Hematopoietic multipotent progenitor cell treated with erythropoietin and hydrocortisone succinate and interleukin-3 and kit ligand, for 8 days (in vitro differentiated cells): Measurements from ENCODE around the gene PTMS.

Experiments
- DNase-seq: peaks from one replicate; pipeline ENCODE4 v3.0.0-alpha.2; 2015

Gene PTMS

DNA sequence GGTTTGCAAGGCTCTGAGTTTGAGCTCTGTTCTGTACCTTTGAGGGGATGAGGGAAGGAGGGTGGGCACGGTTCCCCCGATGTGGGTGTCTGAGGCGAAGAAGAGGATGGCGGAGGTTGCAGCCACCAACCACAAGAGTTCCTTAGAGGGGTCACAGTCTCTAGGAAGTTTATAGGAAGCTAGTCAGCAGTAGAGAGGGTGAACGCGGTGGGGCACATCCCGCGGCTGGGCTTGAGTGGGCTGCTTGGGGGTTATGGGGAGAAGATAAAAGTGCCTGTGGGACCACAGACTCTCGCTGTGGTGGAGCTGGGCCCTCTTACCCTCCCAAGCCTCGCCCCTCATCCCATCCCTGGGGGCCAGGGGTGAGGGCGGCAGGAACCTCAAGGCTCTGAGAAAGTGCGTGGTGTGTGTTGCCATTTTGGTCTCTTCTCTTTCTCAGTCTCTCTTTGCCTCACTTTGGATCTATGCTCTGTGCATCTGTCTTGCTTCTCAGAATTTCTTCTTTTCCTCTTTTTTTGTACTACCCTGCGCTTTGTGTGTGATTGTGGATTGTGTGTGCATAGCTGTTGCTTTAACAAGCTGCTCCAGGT lies 25.9 kb downstream of the PTMS start:
- no peak for DNase-seq

DNA sequence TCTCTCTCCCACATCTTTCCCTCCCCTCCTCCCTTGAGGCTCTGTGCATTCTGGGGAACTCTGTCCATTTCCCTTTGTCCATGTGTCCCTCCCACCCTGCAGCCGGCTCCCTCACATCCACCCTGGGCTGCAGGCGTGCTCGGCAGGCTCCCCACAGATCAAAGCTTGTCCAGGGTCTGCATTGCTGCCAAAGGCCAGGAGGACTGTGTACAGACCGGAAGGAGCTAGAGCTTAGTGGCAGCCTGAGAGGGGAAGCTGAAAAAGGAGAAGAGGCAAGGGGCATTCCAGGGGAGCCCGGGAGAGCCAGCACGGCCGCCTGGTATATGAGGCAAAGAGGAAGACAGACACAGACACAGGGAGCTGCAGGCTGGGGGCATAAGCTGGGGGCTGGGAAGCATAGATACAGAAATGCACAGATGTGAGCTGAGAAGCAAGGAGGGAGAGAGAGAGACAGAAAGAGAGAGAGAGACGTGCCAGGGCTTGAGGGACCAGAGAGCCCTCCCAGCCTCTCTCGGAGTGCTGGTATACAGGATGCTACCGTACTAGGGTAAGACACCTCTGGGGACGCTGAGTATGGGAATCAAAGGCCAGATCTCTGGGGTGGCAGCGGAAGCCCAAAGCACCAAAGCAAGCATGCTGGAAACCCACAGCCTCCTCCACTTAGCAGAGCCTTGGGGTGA lies 26.5 kb downstream of the PTMS start:
- no peak for DNase-seq

DNA sequence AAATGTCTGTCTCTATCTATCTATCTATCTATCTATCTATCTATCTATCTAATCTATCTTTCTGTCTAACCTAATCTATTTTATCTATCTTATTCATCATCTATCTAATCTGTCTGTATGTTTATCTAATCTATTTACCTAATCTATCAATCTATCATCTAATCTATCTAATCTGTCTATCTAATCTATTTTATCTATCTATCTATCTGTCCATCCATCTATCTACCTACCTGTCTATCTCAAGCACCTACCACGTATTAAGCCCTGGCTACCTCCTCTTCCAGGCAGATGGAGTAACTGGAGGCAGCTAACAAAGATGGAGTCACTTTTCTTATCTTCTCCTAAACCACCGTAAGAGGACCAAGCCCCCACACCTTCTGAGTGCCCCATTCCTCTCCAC lies 28.9 kb downstream of the PTMS start:
- no peak for DNase-seq

DNA sequence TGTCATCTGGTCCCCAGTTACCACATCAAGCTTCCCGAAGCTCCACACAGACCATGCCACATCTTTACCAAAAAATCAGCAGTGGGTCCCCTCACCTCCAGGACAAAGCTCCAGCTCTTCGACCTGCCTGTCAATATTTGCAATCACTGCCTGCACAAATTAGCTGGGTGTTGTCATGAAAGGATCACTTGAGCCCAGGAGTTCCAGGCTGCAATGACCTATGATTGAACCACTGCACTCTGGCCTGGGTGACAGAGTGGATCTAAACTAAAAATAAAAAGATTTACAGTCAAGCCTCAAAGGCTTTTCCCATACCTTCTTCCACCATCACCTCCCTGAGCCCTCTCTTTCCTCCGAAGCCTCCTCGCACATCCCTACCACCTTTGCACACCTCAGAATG lies 30.4 kb downstream of the PTMS start:
- DNase-seq: no peak

DNA sequence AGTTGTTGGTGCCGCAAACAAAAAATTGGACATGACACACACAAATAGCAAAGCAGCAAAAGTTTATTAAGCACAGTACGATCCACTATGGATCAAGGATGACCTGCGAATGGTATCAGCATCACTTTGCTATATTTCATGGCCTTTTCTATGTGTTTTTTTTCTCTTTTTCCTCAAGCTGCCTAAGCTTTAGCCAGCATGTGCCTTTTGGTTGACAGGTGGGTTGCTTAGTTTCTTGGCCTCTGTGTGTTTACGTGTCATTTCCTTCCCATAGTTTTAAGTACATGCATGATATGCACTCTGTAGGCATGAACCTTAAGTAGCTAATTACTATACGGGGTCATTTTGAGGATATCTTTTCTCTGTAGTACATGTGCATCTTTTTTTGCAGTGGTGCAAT lies 33.0 kb downstream of the PTMS start:
- DNase-seq: no peak

DNA sequence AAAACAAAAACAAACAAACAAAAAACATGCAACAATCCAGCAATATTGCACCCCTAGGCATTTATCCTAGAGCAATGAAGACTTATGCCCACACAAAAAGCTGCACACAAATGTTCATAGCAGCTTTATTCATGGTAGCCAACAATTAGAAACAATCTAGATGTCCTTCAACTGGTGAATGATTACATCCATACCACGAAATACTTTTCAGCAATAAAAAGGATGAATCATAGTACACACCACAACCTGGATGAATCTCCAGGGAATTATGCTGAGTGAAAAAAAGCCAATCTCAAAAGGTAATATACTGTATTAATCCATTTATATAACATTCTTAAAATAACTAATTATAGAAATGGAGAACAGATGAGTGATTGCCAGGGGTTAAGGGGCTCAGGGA lies 41.0 kb downstream of the PTMS start:
- no peak for DNase-seq

DNA sequence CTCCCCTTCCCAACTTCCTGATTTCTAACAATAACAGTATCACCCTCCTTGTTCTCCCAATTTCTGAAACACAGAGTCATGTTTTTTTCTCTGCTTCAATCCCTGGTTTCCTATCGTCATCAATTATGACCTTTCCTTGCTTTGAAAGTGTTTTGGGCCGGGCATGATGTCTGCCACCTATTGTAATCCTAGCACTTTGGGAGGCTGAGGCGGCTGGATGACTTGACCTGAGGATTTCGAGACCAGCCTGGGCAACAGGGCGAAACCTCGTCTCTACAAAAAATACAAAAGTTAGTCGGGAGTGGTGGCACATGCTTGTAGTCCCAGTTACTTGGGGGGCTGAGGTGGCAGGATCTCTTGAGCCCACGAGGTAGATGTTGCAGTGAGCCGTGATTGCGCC lies 42.9 kb downstream of the PTMS start:
- no peak for DNase-seq

DNA sequence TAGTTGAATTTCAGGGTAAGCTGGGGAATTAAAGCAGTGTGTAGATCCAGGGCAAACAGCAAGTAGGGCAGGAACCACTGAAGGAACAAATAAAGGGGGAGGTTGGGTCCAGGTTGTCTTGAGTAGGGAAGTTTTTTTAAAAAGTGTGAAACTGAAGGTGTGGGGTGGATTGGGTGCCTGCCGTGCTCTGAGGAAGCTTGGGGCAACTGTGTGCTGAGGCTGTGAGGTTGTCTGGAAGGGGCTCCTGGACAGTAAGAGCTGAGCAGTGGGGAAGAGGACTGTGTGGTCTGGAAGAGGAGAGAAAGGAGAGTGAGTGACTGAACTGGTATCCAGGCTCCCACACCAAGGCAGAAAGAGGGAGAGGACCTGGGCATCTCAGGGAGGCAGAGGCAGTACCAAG lies 44.6 kb downstream of the PTMS start:
- DNase-seq: no peak

DNA sequence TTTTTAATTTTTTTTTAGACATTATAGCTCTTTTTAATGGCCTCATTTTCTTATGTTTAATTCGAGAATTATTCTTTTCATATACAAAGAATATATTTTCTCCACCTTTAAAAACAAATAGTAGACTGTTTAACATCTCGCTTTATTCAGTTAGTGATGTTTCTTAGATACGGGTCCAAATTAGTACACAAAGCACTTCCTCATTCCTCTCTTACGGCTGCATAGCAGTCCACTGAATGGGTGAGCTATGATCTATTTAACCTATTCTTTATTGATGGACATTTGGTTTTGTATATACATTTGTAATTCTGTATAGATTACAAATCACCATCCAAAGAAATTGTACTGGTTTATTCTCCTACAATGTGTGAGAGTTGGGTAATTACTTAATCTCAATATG lies 47.2 kb downstream of the PTMS start:
- DNase-seq: no peak

DNA sequence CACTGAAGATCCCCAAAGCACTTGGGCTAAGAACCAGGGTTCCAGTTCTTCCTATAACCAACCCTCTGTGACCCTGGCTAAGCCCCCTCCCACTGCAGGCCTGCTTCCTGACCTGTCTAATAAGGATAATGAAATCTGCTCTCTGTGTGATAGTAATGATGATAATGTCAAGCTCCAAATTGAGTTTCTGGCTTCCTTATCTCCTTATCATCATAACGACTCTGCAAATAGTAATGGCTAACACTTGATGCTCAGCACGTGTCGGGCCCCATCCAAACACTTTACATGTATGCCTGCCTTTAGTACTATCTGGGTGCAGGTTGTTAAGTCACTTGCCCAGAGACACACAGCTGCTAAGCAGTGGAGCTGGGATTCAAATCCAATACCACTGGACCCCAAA lies 50.4 kb downstream of the PTMS start:
- DNase-seq: no peak

DNA sequence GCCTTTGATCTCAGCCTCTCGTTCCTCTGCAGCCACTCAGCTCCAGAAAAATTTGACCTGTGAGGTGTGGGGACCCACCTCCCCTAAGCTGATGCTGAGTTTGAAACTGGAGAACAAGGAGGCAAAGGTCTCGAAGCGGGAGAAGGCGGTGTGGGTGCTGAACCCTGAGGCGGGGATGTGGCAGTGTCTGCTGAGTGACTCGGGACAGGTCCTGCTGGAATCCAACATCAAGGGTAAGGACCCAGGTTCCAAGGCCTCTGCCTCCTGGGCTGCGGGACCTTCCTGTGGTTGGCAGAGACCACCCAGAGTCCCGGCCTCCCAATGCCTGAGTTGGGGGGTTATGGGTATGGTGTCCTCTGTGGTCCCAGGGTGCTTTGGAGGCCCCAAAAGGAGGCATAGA lies 50.9 kb downstream of the PTMS start:
- DNase-seq: no peak

DNA sequence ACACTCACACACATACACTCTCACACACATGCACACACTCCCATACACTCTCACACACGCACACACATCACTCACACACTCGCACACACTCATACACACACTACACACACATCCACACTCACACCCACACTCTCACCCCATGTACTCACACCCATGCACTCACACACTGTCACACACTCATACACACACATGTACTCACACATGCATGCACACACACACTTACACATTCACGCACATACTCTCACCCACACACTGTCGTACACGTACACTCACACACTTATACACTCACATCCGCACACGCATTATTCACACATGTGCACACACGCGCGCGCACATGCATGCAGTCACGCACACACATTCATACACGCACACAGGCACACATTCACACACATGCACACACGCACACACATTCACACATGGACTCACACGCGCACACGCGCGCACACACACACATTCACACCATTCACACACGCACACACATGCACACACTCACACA lies 51.5 kb downstream of the PTMS start:
- DNase-seq: no peak

DNA sequence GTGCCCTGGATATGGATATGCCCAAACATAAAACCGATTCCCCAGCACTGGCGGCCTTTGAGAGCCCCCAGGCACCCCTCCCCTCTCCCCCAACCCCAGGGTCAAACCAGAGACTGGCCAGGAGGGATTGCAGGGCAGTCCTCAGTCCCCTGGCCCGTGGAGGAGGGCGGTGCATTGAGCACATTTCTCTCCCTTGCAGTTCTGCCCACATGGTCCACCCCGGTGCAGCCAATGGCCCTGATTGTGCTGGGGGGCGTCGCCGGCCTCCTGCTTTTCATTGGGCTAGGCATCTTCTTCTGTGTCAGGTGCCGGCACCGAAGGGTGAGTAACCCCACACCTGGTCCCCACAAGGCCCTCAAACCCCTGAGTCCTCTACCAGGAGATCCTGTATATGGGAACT lies 52.1 kb downstream of the PTMS start:
- no peak for DNase-seq

DNA sequence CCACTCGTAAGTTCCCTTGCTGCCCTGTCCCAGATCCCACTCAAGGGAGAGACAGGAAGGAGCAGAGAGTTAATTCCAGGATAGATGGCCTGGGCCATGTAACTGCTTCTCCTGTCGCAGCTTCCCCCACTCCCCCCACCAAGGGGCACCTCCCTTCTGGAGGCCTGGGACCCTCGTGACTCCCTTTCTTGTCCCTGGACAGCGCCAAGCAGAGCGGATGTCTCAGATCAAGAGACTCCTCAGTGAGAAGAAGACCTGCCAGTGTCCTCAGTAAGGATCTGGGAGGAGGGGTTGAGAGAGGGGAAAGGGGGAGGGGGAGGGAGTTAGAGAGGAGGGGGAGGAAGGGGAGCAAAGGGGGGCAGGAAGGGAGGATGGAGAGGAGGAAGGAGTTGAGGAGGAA lies 52.5 kb downstream of the PTMS start:
- no peak for DNase-seq

DNA sequence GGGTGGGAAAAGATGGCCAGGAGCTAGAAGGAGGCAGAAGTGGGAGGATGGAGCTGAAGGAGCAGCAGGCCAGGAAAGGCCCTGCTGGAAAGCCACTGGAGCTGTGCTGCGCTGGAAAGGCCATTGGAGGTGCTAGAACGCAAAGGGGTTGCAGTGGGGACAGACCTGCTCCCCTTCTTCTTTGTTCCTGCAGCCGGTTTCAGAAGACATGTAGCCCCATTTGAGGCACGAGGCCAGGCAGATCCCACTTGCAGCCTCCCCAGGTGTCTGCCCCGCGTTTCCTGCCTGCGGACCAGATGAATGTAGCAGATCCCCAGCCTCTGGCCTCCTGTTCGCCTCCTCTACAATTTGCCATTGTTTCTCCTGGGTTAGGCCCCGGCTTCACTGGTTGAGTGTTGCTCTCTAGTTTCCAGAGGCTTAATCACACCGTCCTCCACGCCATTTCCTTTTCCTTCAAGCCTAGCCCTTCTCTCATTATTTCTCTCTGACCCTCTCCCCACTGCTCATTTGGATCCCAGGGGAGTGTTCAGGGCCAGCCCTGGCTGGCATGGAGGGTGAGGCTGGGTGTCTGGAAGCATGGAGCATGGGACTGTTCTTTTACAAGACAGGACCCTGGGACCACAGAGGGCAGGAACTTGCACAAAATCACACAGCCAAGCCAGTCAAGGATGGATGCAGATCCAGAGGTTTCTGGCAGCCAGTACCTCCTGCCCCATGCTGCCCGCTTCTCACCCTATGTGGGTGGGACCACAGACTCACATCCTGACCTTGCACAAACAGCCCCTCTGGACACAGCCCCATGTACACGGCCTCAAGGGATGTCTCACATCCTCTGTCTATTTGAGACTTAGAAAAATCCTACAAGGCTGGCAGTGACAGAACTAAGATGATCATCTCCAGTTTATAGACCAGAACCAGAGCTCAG lies 53.2 kb downstream of the PTMS start:
- no peak for DNase-seq

DNA sequence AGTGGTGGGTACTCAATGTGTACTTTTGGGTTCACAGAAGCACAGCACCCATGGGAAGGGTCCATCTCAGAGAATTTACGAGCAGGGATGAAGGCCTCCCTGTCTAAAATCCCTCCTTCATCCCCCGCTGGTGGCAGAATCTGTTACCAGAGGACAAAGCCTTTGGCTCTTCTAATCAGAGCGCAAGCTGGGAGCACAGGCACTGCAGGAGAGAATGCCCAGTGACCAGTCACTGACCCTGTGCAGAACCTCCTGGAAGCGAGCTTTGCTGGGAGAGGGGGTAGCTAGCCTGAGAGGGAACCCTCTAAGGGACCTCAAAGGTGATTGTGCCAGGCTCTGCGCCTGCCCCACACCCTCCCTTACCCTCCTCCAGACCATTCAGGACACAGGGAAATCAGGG lies 54.0 kb downstream of the PTMS start:
- DNase-seq: no peak
